HG03066 (cell line): ENCODE data around the gene PLPP2.

Source experiments
- ATAC-seq: cut with Tn5 transposase; IDR thresholded peaks from one replicate; pipeline ENCODE4 v1.9.1; 2021; ENCODE audit warnings: low read depth; ENCODE audit not compliant: unreplicated experiment

PLPP2 gene

DNA sequence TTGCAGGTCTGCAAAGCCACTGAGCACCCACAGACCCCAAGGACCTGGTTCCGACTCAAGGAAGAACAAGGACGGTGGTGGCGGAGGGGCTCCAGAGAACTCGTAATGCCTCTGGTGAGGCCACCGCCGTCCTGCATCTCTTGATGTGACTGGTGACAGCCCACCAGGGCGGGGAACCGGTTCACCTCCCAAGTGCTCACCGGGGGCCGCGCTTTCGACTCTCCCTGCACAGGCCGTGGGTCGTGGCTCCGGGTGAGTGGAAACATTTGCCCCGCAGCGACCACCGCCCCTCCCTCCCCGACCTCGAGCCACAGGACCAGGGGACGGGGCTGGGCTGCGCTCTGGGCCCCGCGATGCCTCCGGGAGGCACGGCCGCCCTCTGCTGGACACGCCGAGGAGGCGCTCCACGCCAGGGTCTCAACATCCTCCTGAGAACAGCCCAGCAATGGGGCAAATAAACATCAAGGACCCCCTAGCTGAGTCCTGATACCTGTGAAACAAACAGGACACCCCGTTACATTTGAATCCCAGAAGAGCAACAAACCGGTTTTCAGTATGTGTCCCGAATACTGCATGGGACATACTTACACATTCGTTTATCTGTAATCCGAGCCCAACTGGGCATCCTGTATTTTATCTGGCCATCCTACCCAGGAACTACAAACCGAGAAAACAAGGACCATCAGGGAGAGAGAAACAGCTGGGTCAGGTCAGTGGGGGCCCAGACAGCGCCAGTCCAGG lies 3.9 kb upstream of the PLPP2 start:
- no peak for ATAC-seq

DNA sequence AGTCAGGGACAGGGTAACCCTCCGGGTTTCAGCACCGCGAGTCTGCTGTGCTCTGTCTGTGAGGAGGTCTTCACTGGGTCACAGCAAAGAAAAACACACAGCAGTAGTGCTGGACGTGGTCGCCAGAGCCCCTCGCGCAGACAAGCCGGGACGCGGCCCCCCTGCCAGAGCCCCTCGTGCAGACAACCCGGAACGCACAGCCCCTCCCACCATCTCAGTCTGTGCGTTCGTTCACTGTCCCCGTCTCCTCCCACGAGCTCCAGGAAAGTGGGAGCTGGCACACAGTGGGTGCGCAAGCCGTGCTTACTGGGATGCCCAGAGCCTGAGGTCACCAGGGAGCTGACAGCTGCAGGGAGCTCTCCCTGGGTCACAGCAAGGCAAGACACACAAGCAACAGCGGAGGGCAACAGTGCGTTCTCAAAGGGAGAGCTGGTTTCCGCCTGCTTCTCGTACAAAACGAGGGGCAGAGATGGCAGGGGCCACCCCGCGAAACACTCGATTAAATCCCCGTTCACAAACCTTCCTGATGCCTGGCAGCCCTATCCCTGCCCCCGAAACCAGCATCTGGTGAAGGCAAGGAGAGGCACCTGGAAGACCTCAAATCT lies 3.2 kb upstream of the PLPP2 start:
- ATAC-seq: no peak

DNA sequence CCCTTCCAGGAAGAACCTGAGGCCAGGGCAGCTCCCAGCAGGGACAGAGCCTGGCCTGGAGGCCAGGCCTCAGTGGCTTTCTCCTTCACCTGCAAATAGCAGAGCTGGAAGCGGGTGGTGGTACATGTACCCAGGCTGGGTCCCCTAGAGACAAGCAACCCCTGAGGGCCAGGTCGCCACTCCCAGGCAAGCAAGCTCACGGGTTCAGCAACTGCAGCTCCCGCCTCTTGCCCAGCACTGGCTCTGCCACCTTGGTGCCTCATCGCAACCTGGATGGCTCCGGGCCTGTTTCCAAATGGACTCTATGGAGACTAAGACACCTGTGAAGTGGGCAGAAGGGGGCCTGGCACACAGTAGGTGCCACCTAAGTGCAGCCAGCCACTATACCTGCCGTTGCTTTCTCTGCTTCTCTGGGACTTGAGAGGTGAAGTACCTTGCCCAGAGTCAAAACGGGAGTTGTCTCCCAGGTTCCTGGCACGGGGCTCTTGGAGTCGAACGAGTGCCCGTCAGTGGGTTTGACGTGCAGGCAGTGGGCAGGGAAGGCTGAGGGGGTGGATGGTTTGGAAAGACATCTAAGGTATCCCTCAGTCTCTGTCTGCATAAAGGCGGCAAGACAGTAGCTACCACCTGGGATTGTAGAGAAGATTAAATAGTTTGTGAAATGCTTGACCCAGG lies 2.4 kb upstream of the PLPP2 start:
- no peak for ATAC-seq

DNA sequence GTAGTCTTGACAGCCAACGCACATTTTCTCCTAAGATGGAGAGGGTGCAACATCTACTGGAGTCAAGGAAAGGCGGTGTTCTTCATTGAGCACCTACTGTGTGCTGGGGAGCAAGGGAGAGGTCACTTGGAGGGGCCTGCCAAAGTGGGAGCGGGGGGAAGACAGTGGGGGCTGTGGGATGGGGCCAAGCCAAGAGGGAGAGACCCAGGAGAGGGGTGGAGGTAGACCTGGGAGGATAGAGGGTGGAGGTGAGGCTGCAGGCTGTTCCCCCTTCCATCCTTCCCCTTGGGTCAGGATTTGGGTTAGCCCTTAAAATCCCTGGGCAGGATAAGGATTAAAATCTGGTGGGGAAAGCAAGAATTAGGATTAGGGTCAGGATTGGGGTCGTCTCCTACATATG lies 1.7 kb upstream of the PLPP2 start:
- no peak for ATAC-seq

DNA sequence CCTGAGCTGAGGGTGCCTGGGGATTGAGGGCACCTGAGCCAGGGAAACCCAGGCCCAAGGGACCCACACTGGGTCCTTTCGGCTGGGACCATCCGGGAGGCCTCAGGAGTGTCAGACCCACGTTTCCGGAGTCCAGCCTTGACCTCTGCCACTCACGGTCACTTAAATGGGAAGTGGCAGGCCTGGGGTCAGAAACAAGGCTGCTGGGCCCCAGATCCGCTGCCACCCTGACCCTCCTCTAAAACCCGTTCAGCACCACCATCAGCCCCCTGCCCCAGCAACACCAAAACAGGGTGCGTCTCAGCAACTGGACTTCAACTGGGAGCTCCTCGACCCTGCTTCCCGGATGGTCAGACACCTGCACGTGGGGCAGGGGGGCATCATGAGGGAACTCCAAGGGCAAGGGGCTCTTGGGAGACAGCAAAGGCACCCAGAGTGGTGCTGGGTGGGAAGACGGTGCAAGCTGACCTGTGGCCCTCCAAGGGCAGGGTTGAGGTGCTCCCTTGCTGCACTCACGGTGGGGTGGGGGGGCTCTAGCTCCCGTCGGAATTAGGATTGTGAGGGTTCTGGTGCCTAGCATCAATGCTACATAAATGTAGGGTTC lies 1.2 kb upstream of the PLPP2 start:
- ATAC-seq: no peak

DNA sequence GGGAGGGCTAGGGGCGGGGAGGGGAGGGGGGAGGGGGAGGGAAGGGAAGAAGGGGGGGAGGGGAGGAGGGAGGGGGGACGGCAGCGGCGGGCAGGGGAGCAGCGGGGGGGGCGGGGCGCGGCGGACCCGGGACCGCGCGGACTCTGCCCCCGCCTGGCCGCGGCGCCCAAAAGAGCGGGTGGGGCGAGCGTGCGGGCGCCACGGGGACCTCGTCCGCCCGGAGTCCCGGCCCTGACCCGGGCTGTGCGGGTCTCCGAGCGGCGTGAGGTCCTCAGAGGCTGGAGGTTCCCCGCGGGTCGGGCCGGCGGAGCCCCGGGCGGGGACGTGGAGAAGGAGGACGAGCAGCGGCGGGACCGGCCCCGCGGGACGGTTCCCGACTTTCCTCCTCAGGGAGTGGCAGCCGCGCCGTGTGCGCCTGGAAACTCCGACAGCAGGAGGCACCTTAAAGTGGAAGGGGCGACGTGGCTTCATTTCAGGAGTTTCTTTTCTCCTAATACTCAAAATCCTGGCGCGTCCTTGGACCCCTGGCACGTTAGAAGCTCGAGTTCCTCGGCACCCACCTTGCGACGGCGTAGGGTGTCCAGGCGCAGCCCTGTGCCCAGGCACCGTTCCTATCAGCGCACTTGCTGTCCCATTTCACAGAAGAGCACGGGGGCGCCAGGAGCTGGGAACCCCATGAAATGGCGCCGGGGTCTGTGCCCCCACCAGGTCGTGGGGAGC lies 518 bp upstream of the PLPP2 start:
- no peak for ATAC-seq

DNA sequence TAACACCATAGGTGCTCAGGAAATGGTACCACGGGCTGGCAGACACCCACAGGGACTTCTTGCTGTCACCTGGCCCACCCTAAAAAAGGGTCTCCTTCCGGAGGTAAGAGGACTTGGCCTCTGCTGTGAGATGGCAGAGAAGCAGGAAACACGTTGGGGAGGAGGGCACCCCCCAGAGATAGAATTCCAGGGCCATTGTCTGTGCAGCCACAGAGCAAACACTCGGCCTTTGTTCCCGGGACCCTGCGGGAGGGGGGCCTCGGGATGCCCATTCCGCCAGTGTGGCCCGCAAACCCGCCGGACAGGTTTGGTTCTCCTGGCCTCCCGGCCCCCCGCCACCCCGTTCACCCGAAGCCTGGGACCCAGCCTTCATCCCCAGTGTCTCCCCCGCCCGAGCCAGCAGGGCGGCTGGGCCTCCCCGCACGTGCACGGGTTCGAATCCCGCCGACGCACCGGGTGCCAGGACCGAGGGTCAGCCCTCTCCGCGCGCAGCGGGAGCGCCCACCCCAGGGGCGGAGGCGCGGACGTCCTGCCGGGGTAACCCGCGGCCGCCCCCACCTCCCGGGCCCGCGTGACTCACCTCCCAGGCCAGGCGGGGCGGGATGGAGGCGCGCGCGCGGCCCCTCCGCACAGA lies 714 bp downstream of the PLPP2 start:
- no peak for ATAC-seq

DNA sequence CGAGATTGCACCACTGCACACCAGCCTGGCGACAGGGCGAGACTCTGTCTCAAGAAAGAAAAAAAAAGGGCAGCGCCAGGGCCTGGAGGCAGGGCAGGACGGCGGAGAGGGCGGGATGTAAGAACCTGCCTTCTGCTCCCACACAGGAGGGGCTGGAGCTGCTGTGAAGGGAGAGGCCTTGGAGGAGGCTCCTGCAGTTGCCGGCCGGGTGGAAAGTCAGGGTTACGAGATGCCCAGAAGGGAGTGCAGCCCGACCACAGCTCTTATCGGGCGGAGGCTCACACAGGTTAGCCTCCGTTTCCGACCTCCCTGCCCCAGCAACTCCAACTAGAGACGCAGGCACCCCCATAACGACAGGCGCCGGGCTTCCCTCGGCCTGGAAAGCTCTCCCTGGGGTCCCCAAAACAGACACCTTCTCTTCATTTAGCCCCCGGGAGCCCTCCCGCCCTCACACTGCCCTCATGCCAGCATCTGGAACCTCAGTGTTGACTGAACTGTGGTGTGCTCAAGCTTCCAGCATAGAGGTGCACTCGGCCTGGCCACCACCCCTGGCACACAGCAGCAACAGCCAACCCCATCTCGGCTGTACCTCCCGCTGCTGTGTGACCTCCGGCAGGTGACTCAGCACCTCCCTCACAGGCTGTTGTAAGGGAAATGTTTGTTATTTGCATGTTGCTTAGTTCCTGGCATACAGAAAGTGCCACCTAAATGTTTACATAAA lies 1.4 kb downstream of the PLPP2 start:
- no peak for ATAC-seq

DNA sequence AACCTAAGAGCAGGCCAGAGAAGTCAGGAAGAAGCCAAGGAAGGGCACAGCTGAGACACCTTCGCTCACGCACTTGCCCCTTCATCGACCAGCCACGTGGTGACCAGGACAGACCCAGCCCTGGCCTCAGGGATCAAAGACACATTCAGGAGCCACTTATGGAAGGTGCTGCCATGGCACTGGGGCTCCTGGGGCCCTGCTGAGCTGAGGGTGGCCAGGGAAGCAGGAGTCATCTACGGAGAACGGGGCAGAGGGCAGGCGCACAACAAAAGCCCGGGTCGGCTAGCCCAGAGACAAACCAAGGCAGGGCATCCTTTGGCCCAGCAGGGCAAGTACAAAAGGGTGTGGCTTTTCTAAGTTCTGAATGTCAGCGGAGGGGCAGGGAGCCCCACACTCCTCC lies 2.3 kb downstream of the PLPP2 start:
- ATAC-seq: no peak

DNA sequence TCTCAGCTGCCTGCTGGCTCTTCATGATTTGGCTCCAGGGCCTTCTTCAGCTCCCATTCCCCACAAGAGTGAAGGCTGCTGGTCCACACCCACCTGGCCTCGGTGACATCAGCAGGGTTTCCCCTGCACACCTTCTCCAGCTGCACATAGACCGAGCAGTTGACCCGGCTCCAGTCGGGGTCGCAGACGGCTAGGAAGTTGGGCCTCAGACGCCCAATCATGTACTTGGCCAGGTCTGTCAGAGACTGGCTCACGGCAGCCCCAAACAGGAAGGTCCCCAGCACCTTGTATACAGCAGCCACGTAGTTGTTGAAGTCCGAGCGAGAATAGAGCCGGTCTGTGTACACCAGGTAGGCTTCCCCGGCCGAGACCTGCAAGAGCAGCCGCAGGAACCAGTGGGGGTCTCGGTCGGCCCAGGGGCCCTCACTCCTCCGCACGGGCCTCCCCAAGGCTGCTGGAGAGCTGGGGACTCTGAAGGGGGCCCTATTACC lies 3.8 kb downstream of the PLPP2 start:
- ATAC-seq: no peak

DNA sequence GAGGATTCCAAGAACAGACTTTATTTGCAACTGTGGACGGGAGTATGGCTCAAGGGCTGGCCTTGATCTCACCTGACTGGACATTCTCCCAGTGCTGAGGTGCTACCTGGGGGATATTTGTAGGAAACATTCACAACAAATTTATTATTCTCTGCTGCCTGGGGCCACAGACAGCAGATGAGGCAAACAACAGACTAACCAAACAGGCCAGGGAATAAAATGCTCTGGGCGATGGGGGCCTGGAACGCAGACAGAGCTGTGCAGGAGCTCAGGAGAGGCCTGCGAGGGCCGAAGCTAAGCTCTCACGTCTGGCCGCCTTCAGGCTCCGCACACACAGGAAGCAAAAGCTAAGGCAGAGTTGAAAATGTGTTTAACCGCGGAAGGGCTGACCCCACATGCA lies 7.8 kb downstream of the PLPP2 start:
- no peak for ATAC-seq

DNA sequence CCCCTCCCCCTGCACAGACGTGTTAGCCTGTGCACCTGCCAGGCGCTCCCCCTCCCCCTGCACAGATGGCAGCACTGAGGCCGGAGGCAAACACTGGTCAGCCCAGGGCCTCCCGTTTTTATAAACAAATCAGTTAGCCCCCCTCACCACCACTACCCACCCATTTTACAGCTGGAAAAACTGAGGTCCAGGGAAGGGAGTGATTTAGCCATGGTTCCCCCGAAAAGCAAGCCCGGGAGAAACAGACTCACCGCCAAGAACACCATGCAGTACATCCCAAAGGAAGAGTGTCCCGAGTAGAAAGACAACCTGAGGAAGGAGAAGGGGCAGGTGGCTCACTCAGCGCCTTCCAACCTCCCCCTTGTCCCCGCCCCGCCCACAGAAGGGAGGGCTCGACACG lies 8.7 kb downstream of the PLPP2 start:
- no peak for ATAC-seq

DNA sequence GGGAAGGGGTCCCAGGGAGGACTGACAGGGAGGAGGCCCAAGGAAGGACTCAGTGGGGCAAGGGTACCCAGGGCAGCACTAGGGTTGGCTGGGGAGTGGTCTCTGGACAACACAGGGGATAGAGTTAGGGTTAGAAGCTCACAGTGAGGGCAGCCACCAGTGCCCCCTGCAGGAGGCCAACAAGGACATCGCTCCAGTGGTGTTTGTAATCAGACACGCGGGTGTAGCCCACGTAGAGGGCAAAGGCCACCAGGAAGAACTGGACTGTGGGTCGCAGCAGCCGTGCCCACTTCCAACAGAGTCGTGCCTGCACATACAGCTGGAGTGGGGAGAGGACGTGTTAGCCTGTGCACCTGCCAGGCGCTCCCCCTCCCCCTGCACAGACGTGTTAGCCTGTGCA lies 9.2 kb downstream of the PLPP2 start:
- no peak for ATAC-seq

DNA sequence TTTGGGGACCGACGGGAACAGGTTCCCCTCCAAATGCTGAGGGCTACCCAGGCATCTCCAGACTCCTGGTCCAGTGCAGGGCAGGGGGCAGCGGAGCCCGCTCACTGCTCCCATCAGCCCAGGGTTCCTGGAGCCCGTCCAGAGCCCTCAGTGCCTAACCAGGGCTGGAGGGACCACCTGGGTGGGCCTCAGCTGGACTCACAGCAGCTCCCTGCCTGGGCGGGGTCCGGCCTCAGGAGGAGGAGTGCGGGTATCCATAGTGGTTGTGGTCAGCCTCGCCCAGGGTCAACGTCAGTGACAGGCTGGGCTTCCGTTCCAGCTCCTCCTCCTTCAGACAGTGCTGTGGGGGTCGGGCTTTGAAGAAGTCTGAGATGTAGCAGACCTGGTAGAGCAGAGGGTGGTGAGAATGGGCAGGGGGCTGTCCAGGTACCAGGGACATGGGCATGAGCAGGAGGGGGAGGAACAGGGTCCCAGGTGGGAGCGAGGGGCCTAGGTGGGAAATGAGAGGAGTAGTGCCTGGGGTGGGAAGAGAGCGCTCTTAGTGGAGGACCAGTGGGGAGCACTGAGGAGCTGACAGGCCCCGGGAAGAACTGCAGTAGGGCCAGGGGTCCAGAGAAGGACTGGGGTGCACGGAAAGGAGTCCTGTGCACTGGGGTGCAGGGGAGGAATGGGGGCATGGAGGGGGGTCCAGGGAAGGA lies 9.9 kb downstream of the PLPP2 start:
- no peak for ATAC-seq

DNA sequence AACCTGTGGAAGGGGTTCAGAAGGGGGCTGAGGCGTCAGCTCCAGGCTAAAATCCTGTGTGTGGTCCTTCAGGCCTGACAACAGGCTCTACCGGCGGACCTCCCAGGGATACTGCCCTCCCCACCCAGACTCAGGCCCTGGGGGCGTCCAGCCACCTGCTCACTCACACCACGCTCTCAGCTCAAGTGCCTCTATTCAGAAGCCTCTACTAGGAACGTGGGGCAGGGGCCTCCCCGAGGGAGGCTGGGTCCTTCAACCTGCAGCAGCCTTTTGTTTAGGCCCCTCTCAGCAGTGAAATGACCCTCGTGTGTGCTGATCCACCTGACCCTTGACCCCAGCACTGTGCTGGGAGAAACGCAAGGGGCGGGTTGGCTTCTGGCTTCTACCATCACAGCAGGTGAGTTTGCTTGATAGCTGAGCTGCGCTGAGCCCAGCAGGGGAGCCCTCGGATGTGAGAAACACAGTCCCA lies 10.6 kb downstream of the PLPP2 start:
- no peak for ATAC-seq

DNA sequence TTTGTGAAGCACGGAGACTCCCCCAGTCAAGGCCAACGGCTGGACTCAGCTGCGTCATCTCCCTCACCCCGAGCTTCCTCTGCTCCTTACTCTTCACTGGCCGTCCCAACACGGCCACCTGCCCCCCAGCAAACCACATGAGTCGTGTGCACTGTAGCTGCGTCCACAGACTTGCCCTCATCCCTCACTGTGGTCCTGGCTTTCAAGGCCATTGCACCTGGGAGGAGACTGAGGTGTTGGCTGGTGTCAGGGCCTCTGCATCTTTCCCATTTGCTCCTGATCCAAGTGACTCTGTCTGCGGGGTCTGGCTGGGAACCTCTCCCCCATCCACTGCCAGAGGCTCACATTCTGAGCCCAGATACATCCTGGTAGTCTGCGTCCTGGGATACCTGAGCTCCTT lies 11.5 kb downstream of the PLPP2 start:
- ATAC-seq: no peak

DNA sequence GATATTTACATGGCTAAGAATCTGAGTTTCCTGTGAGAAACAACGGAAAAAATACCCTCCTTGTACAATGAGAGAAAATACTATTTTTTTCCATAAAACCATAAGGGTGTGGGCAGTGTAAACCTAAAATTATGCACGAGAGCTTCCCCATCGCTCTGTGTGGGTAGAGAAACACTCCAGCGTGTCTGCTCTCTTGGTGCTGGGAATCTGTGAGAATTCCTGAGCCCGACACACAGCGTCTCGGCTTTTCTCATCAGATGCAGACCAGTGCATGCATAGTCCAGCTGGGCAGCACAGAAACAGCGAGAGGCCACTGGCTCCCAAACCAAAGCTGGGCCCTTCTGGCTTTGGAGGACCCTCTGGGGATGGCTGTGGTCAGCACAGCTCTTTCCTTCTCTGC lies 12.0 kb downstream of the PLPP2 start:
- no peak for ATAC-seq

DNA sequence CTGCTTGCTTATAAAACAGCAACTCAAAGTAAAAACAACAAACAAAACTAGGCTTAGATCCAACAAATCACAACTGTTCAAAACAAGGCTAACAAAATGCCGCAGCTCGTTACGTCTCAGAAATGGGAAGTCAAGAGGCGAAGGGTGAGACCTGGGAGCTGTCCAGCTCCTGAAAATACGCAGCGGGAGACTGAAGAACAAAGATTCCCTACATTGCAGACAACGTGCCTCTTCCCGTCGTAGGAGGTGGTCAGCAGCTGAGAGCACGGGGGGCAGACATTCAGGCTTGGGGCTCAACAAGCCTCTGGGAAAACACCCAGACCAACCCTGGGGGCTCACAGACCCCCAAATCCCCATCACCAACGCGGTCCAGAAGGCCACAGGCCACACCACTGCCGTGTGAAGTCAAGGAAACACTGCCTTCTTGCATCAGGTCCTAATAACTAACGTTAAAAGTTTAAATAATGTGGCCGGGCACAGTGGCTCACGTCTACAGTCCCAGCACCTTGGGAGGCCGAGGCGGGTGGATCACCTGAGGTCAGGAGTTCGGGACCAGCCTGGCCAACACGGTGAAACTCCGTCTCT lies 13.5 kb downstream of the PLPP2 start:
- ATAC-seq: no peak

DNA sequence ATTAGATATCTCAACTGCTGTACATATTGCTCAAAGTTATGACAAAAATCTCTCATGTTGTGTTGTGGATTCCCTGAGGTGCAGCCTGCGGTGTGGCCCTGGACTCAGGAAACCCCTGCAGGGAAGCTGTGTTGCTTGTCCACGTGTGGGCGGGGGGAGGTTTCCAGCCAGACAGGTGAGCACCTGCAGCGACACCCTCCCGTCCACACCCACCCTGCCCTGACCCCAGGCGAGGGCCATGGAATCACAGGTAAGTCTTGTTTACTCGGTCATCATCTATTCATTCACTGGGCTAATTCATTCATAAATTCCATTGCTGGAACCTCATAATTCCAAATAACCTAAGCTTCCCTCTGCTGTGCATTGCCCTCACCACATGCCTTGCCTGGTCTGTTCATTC lies 14.1 kb downstream of the PLPP2 start:
- ATAC-seq: no peak
